Left lung (tissue), 10 donors: Measurements from ENCODE around the gene LIG3. TPM values are rescaled to one million over a fixed set of nuclear protein-coding genes. Genes with fewer than 3 reads are reported as not detected.
"Not testable (repeated sequence)": the region's sequence is repeated elsewhere in the genome, so short reads cannot be mapped to it uniquely, and the experiment has no call there.

ENCODE experiments used
- ATAC-seq: fragments of 200-7000 bp; cut with Tn5 transposase; one replicate; pipeline ENCODE4 v1.9.1; 2020; ENCODE audit warnings: moderate library complexity
- DNase-seq, 4 donors: peaks; one replicate each; pipeline ENCODE4 v3.0.0-alpha.2; 2013 to 2020
- H3K27ac ChIP-seq, 2 donors: fragments of 200-600 bp; sonication (generic) in 1 of 2; one replicate each; pipeline versions ENCODE4 v1.5.0 to v1.8.0; 2020 to 2021
- H3K27me3 ChIP-seq, 2 donors: fragments of 200-600 bp; sonication (generic) in 1 of 2; one replicate each; pipeline versions ENCODE4 v1.5.0 to v1.8.0; 2020 to 2021
- H3K36me3 ChIP-seq, 2 donors: fragments of 200-600 bp; sonication (generic) in 1 of 2; one replicate each; pipeline versions ENCODE4 v1.5.0 to v1.8.0; 2020 to 2021
- H3K4me1 ChIP-seq, 2 donors: fragments of 200-600 bp; one replicate each; pipeline ENCODE4 v1.8.0; 2021
- H3K4me3 ChIP-seq, 2 donors: fragments of 200-600 bp; sonication (generic) in 1 of 2; one replicate each; pipeline versions ENCODE4 v1.5.0 to v1.8.0; 2020 to 2021; ENCODE audit warnings: mild to moderate bottlenecking in 1 of 2
- H3K9me3 ChIP-seq, 2 donors: fragments of 200-600 bp; sonication (generic) in 1 of 2; one replicate each; pipeline versions ENCODE4 v1.5.0 to v1.8.0; 2020 to 2021
- intact Hi-C, 2 donors: fragments of 100-400 bp; cut with DNase I; formaldehyde crosslinking; loops; one replicate each; pipeline versions ENCODE4 v1.11.2 to v1.14.2; 2022
- polyA plus RNA-seq, 6 donors: library from polyadenylated mRNA; unstranded; fragments of 120-200 nt; gene quantifications; one replicate each; pipeline ENCODE4 v1.2.1, GENCODE V29; 2013; ENCODE audit not compliant: insufficient read length in 6 of 6
- total RNA-seq, 2 donors: library from RNA; stranded (reverse); fragmentation: NEBNext Ultra II Directional; extraction: Animal tissue kit (Norgen Biotek cat#: 25700); gene quantifications; one replicate each; pipeline ENCODE4 v1.2.1, GENCODE V29; 2021
- TF ChIP-seq, protein P1 (sequence below), 2 donors: fragments of 200-600 bp; sonication (generic) in 1 of 2; IDR thresholded peaks; one replicate each; pipeline versions ENCODE4 v1.5.0 to v1.8.0; 2021; ENCODE audit warnings: antibody characterized with exemption in 2 of 2
- donor health status: DM: no; HTN: yes; CAD: no.
- donor health status: DM: no; HTN: no; CAD: no.

Gene LIG3
- total and polyA plus RNA-seq, 8 donors, result 27.3 to 43.7 (median 32.0) TPM

DNA sequence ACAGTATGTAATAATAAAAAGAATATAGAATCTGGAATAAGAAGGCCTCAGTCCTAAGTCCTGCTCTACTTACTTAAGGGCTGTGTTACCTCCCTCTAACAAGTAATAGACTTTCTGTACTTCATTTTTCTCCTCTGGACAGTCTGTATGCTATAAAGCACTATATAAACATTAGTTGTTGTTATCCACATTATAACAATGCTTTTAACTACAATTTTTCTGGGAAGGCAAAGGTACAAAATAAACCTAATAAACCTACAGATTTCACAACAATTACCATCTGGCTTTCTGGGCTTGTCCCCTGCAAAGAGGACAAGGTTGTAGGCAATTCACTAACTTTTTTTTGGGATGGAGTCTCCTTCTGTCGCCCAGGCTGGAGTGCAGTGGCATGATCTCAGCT, 50.5 kb downstream of the LIG3 start:
- TF ChIP-seq, protein P1, sequence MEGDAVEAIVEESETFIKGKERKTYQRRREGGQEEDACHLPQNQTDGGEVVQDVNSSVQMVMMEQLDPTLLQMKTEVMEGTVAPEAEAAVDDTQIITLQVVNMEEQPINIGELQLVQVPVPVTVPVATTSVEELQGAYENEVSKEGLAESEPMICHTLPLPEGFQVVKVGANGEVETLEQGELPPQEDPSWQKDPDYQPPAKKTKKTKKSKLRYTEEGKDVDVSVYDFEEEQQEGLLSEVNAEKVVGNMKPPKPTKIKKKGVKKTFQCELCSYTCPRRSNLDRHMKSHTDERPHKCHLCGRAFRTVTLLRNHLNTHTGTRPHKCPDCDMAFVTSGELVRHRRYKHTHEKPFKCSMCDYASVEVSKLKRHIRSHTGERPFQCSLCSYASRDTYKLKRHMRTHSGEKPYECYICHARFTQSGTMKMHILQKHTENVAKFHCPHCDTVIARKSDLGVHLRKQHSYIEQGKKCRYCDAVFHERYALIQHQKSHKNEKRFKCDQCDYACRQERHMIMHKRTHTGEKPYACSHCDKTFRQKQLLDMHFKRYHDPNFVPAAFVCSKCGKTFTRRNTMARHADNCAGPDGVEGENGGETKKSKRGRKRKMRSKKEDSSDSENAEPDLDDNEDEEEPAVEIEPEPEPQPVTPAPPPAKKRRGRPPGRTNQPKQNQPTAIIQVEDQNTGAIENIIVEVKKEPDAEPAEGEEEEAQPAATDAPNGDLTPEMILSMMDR (IDR thresholded peaks at IDR 0.05), result no peak
- intact Hi-C loops, result no loop called here
- no peak overlapping the region for H3K4me3 ChIP-seq

DNA sequence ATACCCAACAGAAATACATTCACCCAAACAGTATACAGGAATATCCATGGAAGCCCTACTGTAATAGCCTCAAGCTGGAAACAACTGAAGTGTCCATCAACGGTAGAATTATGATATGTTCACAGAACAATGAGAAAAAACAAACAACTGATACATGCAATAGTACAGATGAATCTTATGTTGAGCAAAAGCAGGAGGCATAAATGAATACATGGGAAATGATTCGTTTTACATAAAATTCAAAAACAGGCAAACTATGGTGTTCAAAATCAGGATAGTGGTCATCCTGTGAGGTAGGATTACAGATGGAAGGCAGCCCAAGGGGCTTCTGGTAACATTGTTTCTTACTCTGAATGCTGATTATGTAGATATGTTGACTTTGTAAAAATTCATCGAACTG, 58.1 kb downstream of the LIG3 start:
- Histone ChIP-seq H3K27ac (no peak overlapping the region), H3K9me3 (no peaks in the 10 kb centered on the region), H3K27me3 (no peaks in the 10 kb centered on the region), H3K36me3 (no peaks in the 10 kb centered on the region), H3K4me3 (no peak overlapping the region), H3K4me1 (no peaks in the 10 kb centered on the region)
- intact Hi-C loops, result no loop called here
- TF ChIP-seq, protein P1 (IDR thresholded peaks at IDR 0.05), result no peak
- no peak for DNase-seq
- ATAC-seq, result no peak

More for the DNA sequence above, 50.5 kb downstream of the LIG3 start:
- peaks cover 0 to 17% of the 10 kb centered on the region in 2 donors for H3K4me1 ChIP-seq
- H3K27ac ChIP-seq, result no peak overlapping the region
- H3K36me3 ChIP-seq, result peaks cover 0 to 9% of the 10 kb centered on the region in 2 donors
- no peak for ATAC-seq
- no peaks in the 10 kb centered on the region for H3K9me3 ChIP-seq
- no peak for DNase-seq
- H3K27me3 ChIP-seq, result no peaks in the 10 kb centered on the region

DNA sequence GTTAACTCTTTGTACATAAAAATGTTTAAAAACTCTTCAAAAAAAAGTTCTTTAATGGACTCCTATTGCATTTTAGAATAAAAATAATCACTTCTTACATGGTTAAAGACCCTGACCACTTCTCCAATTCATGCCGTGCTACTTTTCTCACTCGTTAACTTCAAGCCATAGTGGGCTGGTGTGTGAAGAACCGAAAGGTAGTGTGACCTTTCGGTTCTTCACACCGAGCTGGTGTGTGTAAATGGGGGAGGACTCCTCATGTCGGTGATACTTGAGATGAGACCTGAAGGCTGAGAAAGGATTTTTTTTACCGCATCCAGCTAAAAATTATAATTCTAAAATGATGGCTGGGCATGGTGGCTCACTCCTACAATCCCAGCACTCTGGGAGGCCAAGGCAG, 61.1 kb downstream of the LIG3 start:
- Histone ChIP-seq H3K27me3 (no peaks in the 10 kb centered on the region), H3K4me1 (peaks cover 0 to 13% of the 10 kb centered on the region in 2 donors), H3K4me3 (no peak overlapping the region), H3K27ac (no peak overlapping the region), H3K36me3 (no peaks in the 10 kb centered on the region), H3K9me3 (no peaks in the 10 kb centered on the region)
- TF ChIP-seq, protein P1 (IDR thresholded peaks at IDR 0.05), result no peak
- intact Hi-C loops, result no loop called here
- no peak for ATAC-seq
- no peak for DNase-seq

DNA sequence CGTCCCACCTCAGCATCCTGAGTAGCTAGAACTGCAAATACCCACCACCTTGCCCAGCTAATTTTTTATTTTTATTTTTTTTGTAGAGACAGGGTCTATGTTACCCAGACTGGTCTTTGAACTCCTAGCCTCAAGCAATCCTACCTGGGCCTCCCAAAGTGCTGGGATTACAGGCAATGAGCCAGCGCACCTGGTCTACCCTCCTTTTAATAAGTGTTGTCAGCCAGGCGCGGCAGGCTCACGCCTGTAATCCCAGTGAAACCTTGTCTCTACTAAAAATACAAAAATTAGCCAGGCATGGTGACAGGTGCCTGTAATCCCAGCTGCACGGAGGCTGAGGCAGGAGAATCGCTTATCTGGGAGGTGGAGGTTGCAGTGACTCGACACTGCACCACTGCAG, 63.9 kb downstream of the LIG3 start:
- H3K27ac ChIP-seq, result no peak overlapping the region
- DNase-seq (no peak), ATAC-seq (no peak)
- TF ChIP-seq, protein P1 (IDR thresholded peaks at IDR 0.05), result no peak
- no peaks in the 10 kb centered on the region for H3K36me3 ChIP-seq
- H3K4me1 ChIP-seq, result peaks cover 0 to 19% of the 10 kb centered on the region in 2 donors
- no peak overlapping the region for H3K4me3 ChIP-seq
- intact Hi-C loops, result no loop called here
- no peaks in the 10 kb centered on the region for H3K9me3 ChIP-seq
- no peaks in the 10 kb centered on the region for H3K27me3 ChIP-seq

DNA sequence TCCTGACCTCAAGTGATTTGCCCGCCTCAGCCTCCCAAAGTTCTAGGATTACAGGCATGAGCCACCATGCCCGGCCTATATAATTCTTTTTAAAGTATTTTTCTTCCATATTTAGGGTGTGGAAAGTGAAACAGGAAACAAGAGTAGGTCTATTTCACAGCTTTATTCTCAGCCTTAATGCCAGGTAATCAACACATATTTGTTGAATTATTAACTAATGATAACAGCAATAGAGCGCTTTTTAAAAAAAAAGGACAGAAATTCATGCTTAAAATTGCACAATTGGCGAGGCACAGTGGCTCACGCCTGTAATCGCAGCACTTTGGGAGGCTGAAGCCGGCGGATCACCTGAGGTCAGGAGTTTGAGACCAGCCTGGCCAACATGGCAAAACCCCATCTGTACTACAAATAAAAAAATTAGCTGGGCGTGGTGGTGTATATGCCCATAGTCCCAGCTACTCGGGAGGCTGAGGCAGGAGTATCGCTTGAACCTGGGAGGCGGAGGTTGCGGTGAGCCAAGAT, 65.2 kb downstream of the LIG3 start:
- H3K4me3 ChIP-seq, H3K9me3 ChIP-seq, intact Hi-C loops, ATAC-seq, H3K36me3 ChIP-seq, H3K27me3 ChIP-seq, H3K27ac ChIP-seq, DNase-seq: not testable (repeated sequence)
- peaks cover 0 to 22% of the 10 kb centered on the region in 2 donors for H3K4me1 ChIP-seq

DNA sequence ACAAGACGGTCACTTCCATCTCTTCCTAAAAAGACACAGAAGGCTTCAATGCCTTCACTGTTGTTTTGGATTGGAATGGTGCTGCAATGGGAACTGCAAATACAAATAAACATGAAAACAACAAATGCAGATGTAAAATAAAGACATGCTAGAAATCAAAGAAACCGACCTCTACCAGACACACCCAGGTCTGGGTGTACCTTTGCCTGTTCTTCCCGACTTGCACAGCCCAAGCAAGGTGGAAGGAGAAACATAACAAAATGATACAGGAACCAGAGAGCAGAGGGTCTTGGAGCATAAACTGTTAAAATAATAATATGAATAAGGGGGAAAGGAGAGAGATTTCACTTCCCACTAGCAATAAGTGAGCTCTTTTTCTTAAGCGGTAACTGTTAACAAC, 65.9 kb downstream of the LIG3 start:
- intact Hi-C loops, result no loop called here

More for the DNA sequence above, 65.9 kb downstream of the LIG3 start:
- no peak for ATAC-seq
- Histone ChIP-seq H3K4me1 (peaks cover 6 to 29% of the 10 kb centered on the region in 2 donors), H3K27ac (no peak overlapping the region), H3K36me3 (no peaks in the 10 kb centered on the region), H3K27me3 (no peaks in the 10 kb centered on the region), H3K4me3 (no peak overlapping the region), H3K9me3 (no peaks in the 10 kb centered on the region)
- no peak for DNase-seq
- TF ChIP-seq, protein P1 (IDR thresholded peaks at IDR 0.05), result no peak
